Measurements from ENCODE around the gene FAM217B.

Gene FAM217B, protein sequence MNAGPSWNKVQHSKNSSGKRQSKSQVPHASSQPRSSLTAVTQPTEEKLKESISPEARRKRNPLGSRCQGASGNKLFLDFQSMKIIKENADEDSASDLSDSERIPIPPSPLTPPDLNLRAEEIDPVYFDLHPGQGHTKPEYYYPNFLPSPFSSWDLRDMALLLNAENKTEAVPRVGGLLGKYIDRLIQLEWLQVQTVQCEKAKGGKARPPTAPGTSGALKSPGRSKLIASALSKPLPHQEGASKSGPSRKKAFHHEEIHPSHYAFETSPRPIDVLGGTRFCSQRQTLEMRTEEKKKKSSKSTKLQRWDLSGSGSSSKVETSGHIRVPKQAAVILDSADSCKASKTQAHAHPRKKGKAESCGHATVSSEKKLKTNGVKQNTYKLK

DNA sequence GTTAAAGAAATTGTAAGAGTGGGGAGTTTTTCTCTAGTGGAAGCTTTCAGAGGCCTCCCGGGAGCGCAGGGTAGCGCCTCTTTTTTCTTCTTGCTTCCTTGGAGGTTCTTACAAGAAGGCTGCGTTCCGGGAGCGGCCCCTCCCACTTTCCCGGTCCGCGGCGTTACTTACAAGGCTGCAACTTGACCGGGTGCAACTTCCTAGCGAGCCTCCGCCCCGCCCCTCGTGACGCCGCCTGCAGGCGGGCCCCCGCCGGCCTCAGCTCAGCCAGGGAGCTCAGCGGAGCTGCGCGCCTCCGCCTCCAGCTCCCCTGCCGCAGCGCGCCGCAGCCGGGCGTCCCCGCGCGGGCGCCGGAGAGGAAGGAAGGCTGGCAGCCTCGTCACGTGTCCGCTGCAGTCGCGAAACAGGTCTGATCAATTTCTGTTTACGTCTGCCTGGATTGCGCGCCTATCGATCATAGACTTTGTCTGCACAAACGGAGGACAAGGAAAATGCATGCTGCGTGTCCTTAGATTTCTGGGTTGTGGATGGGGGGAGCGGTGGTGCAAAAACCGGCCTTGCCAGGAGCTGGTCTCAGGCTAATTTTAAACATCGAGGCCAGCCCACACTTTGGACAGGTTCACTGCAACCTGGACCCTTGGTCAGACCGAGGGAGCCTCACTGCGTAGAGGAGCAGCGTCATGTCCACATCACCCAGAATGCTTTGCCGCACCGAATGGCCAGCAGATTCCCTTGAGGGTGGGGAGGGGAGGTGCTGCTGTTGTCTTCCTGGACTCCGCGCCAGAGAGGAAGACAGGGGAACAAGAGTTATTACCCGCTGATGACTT, at the start of gene FAM217B, which contains the start of gene PPP1R3D:
FAM217B (plus strand) TSS at position 261 of the 827 bp plus-strand sequence. CDS start 3,555 bp downstream, outside the sequence.
PPP1R3D (minus strand) TSS at position 177 of the 827 bp plus-strand sequence. CDS start 374 bp downstream, outside the sequence.
- peak within 1 kb of the TSS; percentile 98 for H3K27ac ChIP-seq
- no peaks in the 10 kb centered on the region for H3K27me3 ChIP-seq
- H3K9me3 ChIP-seq, result no peaks in the 10 kb centered on the region
- H3K4me3 ChIP-seq (ENCODE audit: low read depth in 1 of 2, low read length in 1 of 2), result peak within 1 kb of the TSS; percentile 60 to 93
- H3K4me1 ChIP-seq (ENCODE audit: control insufficient read depth in 1 of 2, insufficient read depth in 1 of 2, low read depth in 1 of 2, low read length in 1 of 2), result peaks cover 75 to 81% of the 10 kb centered on the region in 2 experiments
- H3K36me3 ChIP-seq, result peaks cover 33% of the 10 kb centered on the region
- TF ChIP-seq, protein P1, sequence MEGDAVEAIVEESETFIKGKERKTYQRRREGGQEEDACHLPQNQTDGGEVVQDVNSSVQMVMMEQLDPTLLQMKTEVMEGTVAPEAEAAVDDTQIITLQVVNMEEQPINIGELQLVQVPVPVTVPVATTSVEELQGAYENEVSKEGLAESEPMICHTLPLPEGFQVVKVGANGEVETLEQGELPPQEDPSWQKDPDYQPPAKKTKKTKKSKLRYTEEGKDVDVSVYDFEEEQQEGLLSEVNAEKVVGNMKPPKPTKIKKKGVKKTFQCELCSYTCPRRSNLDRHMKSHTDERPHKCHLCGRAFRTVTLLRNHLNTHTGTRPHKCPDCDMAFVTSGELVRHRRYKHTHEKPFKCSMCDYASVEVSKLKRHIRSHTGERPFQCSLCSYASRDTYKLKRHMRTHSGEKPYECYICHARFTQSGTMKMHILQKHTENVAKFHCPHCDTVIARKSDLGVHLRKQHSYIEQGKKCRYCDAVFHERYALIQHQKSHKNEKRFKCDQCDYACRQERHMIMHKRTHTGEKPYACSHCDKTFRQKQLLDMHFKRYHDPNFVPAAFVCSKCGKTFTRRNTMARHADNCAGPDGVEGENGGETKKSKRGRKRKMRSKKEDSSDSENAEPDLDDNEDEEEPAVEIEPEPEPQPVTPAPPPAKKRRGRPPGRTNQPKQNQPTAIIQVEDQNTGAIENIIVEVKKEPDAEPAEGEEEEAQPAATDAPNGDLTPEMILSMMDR (IDR thresholded peaks at IDR 0.05), result peak; percentile 59

DNA sequence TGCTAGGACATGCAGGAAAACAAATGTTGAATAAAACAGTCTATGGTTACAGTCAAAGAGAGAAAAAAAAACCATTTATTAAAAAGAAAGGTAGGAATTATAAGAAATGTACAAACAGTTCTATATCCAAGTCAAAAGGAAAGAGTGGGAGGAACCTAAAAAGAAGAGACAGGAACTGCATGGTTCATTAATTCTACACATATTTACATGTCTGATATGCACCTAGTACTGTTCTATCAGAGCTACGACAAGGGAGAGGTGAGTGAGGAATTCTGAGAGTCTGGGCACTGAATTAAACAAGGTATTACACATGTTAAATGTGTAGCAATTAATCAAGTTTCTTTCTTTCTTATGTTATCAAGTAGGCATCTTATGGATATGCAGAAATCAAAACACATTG, 48.6 kb upstream of the FAM217B start:
- no peaks in the 10 kb centered on the region for H3K36me3 ChIP-seq
- H3K4me3 ChIP-seq (ENCODE audit: low read depth in 1 of 2, low read length in 1 of 2), result no peak overlapping the region
- no peaks in the 10 kb centered on the region for H3K27me3 ChIP-seq
- H3K9me3 ChIP-seq, result no peaks in the 10 kb centered on the region
- no peak overlapping the region for H3K27ac ChIP-seq
- no peaks in the 10 kb centered on the region for H3K4me1 ChIP-seq (ENCODE audit: control insufficient read depth in 1 of 2, insufficient read depth in 1 of 2, low read depth in 1 of 2, low read length in 1 of 2)
- TF ChIP-seq, protein P1 (IDR thresholded peaks at IDR 0.05), result no peak

DNA sequence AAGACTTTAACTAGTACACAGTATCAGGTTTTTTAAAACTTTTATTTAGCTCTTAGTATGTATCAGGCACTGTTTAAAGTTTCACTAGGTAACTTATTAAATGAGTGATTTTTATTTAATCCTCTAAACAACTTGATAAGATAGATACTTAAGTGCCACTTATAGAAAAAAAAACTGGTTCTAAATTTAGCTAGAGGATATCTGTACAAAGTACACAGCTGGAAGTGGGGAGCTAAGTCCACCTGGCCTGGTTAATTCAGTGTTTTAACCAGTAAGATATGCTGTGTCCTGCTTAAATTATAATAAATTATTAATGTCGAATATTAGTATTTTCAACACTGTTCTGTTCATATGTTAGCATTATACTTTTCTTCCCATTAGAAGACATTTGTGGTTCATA, 44.3 kb upstream of the FAM217B start:
- Histone ChIP-seq H3K4me3 (ENCODE audit: low read depth in 1 of 2, low read length in 1 of 2) (no peak overlapping the region), H3K27ac (no peak overlapping the region), H3K27me3 (peaks cover 1% of the 10 kb centered on the region), H3K9me3 (no peaks in the 10 kb centered on the region), H3K36me3 (no peaks in the 10 kb centered on the region), H3K4me1 (ENCODE audit: control insufficient read depth in 1 of 2, insufficient read depth in 1 of 2, low read depth in 1 of 2, low read length in 1 of 2) (no peaks in the 10 kb centered on the region)
- TF ChIP-seq, protein P1 (IDR thresholded peaks at IDR 0.05), result no peak

DNA sequence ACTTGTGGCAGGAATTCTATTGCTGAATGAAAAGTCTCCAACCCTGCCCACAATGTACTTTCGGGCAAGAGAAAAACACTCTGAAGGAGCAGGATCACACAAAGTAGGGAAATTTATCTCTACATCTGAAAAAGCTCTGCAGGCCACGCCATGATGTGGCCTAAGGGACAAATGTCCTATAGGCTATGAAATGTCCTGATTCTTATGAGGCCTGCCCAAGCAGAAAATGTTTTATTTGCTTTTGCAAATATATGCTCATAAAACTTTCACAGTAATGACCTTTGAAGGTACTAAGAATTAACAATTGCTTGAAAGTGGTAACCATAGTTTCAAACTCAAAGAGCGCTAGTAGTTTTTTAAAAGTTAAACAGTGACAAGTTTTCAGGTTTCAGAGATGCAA, 37.7 kb upstream of the FAM217B start:
- Histone ChIP-seq H3K9me3 (no peaks in the 10 kb centered on the region), H3K4me3 (ENCODE audit: low read depth in 1 of 2, low read length in 1 of 2) (no peak overlapping the region), H3K27ac (no peak overlapping the region), H3K4me1 (ENCODE audit: control insufficient read depth in 1 of 2, insufficient read depth in 1 of 2, low read depth in 1 of 2, low read length in 1 of 2) (no peaks in the 10 kb centered on the region), H3K27me3 (peaks cover 6% of the 10 kb centered on the region), H3K36me3 (no peaks in the 10 kb centered on the region)
- TF ChIP-seq, protein P1 (IDR thresholded peaks at IDR 0.05), result no peak

DNA sequence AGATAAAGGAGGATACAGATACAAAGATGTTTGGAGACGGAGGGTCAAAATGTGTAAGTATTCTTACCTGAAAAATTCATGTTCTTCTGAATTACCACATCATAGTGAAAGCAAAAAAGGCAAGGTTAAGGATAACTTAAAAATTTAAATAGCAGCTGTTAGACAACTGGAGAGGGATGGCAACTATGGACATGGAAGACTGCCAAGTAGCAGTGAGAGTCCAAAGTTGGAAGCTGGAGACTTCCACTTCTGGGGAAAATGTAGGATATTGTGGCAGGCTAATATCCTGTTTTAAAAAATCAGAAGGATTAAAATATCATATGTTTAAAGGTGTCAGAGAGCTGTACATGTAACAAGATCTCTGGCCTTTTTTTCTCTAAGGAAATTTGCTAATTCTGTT, 36.6 kb upstream of the FAM217B start:
- Histone ChIP-seq H3K27me3 (peaks cover 6% of the 10 kb centered on the region), H3K9me3 (no peaks in the 10 kb centered on the region), H3K4me3 (ENCODE audit: low read depth in 1 of 2, low read length in 1 of 2) (no peak overlapping the region), H3K36me3 (no peaks in the 10 kb centered on the region), H3K27ac (no peak overlapping the region), H3K4me1 (ENCODE audit: control insufficient read depth in 1 of 2, insufficient read depth in 1 of 2, low read depth in 1 of 2, low read length in 1 of 2) (no peaks in the 10 kb centered on the region)
- TF ChIP-seq, protein P1 (IDR thresholded peaks at IDR 0.05), result no peak
